RWPE2 (cell line): ENCODE data around the gene AGPS.
"Not testable (repeated sequence)": the region's sequence is repeated elsewhere in the genome, so short reads cannot be mapped to it uniquely, and the experiment has no call there.

ENCODE experiments used
- ATAC-seq: fragments of 200-7000 bp; cut with Tn5 transposase; 3 replicates; pipeline ENCODE4 v1.9.1; 2021; ENCODE audit warnings: low read depth
- DNase-seq: peaks from one replicate; pipeline ENCODE4 v3.0.0-alpha.2; 2020; ENCODE audit warnings: low spot score
- H3K27ac ChIP-seq: fragments of 450-650 bp; 2 replicates; pipeline ENCODE4 v1.5.1; 2017; ENCODE audit warnings: mild to moderate bottlenecking; ENCODE audit not compliant: poor library complexity, severe bottlenecking
- H3K27me3 ChIP-seq: fragments of 250-450 bp; sonication (Bioruptor Pico); 2 replicates; pipeline ENCODE4 v1.5.1; 2021; ENCODE audit warnings: mild to moderate bottlenecking, moderate library complexity; ENCODE audit not compliant: insufficient read depth, poor library complexity, severe bottlenecking
- H3K36me3 ChIP-seq: fragments of 250-450 bp; sonication (Bioruptor Pico); 2 replicates; pipeline ENCODE4 v1.5.1; 2020; ENCODE audit warnings: low read depth, mild to moderate bottlenecking, moderate library complexity
- H3K4me1 ChIP-seq: fragments of 250-450 bp; sonication (Bioruptor Pico); 2 replicates; pipeline ENCODE4 v1.5.1; 2021; ENCODE audit warnings: mild to moderate bottlenecking, moderate library complexity; ENCODE audit not compliant: insufficient read depth, poor library complexity, severe bottlenecking
- H3K4me3 ChIP-seq: fragments of 250-450 bp; sonication (Bioruptor Pico); 2 replicates; pipeline ENCODE4 v1.5.1; 2021; ENCODE audit warnings: mild to moderate bottlenecking, moderate library complexity; ENCODE audit not compliant: severe bottlenecking
- H3K9me3 ChIP-seq: fragments of 250-450 bp; sonication (Bioruptor Pico); 2 replicates; pipeline ENCODE4 v1.5.1; 2021; ENCODE audit warnings: mild to moderate bottlenecking, moderate library complexity; ENCODE audit not compliant: severe bottlenecking
- TF ChIP-seq, protein P1 (sequence below): fragments of 450-650 bp; IDR thresholded peaks from one replicate; pipeline ENCODE4 v1.5.1; 2017; ENCODE audit warnings: mild to moderate bottlenecking, moderate library complexity; ENCODE audit not compliant: poor library complexity, severe bottlenecking

Gene AGPS

DNA sequence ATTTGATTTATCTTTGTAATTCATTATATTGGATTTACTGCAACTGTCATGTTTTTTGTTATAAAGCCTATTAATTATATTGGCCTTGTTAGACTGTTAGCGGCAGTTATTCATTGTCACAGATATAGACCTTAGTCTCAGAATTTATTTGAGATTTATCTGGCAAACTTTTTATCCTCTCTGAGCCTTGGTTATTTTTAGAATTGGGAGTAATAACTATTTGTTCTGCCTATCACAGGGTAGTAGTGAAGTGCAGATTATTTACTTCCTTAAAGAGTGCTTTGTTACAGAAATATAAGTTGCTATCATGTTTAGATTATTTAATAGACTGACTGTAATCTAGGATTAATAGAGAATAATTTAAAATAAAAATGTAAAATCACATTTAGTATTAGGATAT is 41.9 kb downstream of the AGPS start:
- H3K36me3 ChIP-seq: peaks cover 29% of the 10 kb centered on the region
- no peak for DNase-seq
- TF ChIP-seq, protein P1, sequence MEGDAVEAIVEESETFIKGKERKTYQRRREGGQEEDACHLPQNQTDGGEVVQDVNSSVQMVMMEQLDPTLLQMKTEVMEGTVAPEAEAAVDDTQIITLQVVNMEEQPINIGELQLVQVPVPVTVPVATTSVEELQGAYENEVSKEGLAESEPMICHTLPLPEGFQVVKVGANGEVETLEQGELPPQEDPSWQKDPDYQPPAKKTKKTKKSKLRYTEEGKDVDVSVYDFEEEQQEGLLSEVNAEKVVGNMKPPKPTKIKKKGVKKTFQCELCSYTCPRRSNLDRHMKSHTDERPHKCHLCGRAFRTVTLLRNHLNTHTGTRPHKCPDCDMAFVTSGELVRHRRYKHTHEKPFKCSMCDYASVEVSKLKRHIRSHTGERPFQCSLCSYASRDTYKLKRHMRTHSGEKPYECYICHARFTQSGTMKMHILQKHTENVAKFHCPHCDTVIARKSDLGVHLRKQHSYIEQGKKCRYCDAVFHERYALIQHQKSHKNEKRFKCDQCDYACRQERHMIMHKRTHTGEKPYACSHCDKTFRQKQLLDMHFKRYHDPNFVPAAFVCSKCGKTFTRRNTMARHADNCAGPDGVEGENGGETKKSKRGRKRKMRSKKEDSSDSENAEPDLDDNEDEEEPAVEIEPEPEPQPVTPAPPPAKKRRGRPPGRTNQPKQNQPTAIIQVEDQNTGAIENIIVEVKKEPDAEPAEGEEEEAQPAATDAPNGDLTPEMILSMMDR: no peak
- H3K27me3 ChIP-seq: no peaks in the 10 kb centered on the region
- no peak overlapping the region for H3K4me3 ChIP-seq
- ATAC-seq: no peak
- H3K27ac ChIP-seq: no peak overlapping the region
- H3K4me1 ChIP-seq: no peaks in the 10 kb centered on the region
- H3K9me3 ChIP-seq: peaks cover 19% of the 10 kb centered on the region

DNA sequence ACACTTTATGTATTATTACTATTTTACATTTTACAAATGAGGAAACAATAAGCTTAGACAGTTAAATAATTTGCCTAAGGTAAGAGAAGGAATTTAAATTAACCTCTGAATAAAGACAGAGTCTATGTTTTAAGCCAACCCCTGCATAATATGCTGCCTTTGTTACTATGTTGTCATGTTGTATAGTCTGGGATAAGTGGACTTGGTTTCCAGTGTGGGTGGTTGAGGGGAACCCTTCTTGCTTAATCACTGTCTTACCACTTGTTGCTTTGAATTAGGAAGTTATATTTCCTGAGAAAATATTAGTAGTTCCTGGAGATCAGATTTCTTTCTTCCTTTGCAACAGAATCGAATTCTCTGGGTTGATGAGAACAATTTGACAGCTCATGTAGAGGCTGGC is 52.6 kb downstream of the AGPS start:
- Histone ChIP-seq H3K36me3 (peaks cover 52% of the 10 kb centered on the region), H3K9me3 (no peaks in the 10 kb centered on the region), H3K27ac (no peak overlapping the region), H3K27me3 (no peaks in the 10 kb centered on the region), H3K4me3 (no peak overlapping the region), H3K4me1 (no peaks in the 10 kb centered on the region)
- no peak for ATAC-seq
- TF ChIP-seq, protein P1: no peak
- no peak for DNase-seq

DNA sequence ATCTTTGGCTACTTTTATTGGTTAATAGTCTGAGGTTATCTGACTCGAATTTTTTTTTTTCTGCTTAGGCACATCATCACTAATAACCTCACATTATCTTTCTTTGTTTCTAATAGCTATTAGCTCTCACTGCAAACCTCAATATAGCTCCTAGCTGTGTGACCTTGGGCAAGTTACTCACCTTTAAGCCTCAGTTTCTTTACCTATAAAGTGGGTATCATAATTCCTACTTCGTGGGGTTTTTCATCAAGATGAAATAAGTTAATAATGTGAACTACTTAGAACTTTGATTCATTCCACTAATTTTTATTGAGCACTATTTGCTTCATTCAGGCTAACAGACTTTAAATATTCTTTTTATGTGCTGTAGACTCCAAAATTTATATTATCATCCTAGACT is 55.5 kb downstream of the AGPS start:
- no peaks in the 10 kb centered on the region for H3K9me3 ChIP-seq
- ATAC-seq: no peak
- peaks cover 29% of the 10 kb centered on the region for H3K36me3 ChIP-seq
- no peak overlapping the region for H3K27ac ChIP-seq
- no peaks in the 10 kb centered on the region for H3K4me1 ChIP-seq
- TF ChIP-seq, protein P1: no peak
- H3K27me3 ChIP-seq: no peaks in the 10 kb centered on the region
- DNase-seq: no peak
- no peak overlapping the region for H3K4me3 ChIP-seq

DNA sequence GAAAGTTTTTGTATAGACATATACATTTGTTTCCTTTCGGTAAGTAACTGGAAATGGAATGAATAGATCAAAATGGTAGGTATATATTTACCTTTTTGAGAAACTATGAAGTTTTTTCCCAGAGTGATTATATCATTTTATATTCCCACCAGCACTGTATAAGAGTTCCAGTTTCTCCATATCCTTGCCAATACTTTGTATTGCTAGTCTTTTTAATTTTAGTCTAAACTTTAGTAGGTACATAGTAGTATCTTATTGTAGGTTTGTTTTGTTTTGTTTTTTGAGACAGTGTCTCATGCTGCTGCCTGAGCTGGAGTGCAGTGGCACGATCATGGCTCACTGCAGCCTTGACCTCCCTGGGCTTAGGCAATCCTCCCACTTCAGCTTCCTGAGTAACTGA is 56.6 kb downstream of the AGPS start:
- TF ChIP-seq, protein P1: no peak
- Histone ChIP-seq H3K4me1 (no peaks in the 10 kb centered on the region), H3K27me3 (no peaks in the 10 kb centered on the region), H3K36me3 (peaks cover 19% of the 10 kb centered on the region), H3K9me3 (no peaks in the 10 kb centered on the region), H3K4me3 (no peak overlapping the region), H3K27ac (no peak overlapping the region)
- no peak for ATAC-seq
- DNase-seq: no peak

DNA sequence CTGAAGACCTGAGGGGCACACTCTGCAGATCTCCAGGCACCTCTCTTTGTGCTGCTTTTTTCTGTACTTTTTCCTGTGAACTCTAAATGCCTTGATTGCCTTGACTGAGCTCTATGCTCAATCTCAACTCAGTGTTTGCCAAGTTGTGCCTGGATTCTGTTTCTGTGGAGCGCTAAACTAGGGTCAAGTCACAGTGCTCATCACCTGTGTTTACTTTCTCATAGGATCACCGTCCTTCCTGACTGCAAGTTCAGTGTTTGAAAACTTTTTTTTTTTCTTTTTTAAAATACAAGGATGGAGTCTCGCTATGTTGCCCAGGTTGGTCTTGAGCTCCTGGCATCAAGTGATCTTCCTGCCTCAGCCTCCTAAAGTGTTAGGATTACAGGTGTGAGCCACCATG is 62.6 kb downstream of the AGPS start:
- Histone ChIP-seq H3K4me3 (no peak overlapping the region), H3K9me3 (no peaks in the 10 kb centered on the region), H3K27ac (no peak overlapping the region), H3K27me3 (no peaks in the 10 kb centered on the region), H3K36me3 (peaks cover 7% of the 10 kb centered on the region), H3K4me1 (no peaks in the 10 kb centered on the region)
- no peak for DNase-seq
- TF ChIP-seq, protein P1: no peak
- ATAC-seq: no peak

DNA sequence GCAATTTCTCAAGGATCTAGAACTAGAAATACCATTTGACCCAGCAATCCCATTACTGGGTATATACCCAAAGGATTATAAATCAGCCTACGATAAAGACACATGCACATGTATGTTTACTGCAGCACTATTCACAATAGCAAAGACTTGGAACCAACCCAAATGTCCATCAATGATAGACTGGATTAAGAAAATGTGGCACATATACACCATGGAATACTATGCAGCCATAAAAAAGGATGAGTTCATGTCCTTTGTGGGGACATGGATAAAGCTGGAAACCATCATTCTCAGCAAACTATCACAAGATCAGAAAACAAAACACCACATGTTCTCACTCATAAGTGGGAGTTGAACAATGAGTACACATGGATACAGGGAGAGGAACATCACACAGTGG is 67.2 kb downstream of the AGPS start:
- H3K27ac ChIP-seq, ATAC-seq, H3K9me3 ChIP-seq, H3K4me1 ChIP-seq, DNase-seq, H3K4me3 ChIP-seq, H3K27me3 ChIP-seq: not testable (repeated sequence)
- peaks cover 26% of the 10 kb centered on the region for H3K36me3 ChIP-seq
